Measurements from ENCODE around the gene OR8G1.

DNA sequence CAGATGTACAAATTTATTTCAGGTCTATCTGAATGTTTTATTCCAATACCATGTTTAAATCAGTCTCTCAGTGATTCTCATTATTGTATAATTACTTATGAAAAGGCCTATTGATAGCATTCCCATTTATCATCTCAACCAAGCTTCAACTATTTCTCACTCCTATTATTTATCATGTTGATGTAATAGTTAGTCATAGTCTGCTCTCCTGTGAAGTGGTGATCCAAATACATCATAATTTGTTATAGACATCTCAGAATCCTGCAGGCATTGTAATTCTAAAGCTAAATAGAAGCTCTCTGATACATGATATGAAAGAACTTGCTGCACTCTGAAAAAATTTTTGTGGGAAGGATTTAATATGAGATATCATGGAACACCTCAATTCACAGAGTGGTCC is 21.8 kb upstream of the OR8G1 start:
- TF ChIP-seq POLR2A (IDR thresholded peaks at IDR 0.05; ENCODE audit: low read depth) (no peak), POLR2AphosphoS5 (IDR thresholded peaks at IDR 0.05) (no peak), CTCF (IDR thresholded peaks at IDR 0.05) (no peak), EP300 (IDR thresholded peaks at IDR 0.05) (no peak)

All from esophagus muscularis mucosa (tissue), 4 donors.